K562 (cell line): Measurements from ENCODE around the gene CAMK1D. TPM values are rescaled to one million over a fixed set of nuclear protein-coding genes. Genes with fewer than 3 reads are reported as not detected.

Experiments used
- ATAC-seq: fragments of 200-7000 bp; cut with Tn5 transposase; 3 replicates; pipeline ENCODE4 v1.9.1; 2020; ENCODE audit warnings: moderate library complexity
- BruUV-seq: library from RNA; stranded (reverse); fragments of 400-500 nt; replicated peaks from 2 replicates; lab custom pipeline; 2021; lab: Mats Ljungman, UMichigan
- CTCF ChIA-PET: fragments of 300-600 bp; formaldehyde crosslinking; extraction: SDS; loops from one replicate; lab custom pipeline; 2021; ENCODE audit warnings: low intra/inter-chr PET ratio; lab: Yijun Ruan, JAX
- POLR2A ChIA-PET: fragments of 300-600, 350-650 bp; sonication (Branson Sonifier 250); formaldehyde crosslinking; extraction: SDS; loops from one replicate; lab custom pipeline; 2021; ENCODE audit warnings: antibody characterized with exemption, inconsistent platforms; lab: Yijun Ruan, JAX
- DNase-seq, 4 experiments: peaks; one replicate each; pipeline versions ENCODE4 v3.0.0 to v3.0.0-alpha.2; 2011 to 2018; ENCODE audit warnings: low spot score in 3 of 4, mixed read lengths in 3 of 4; ENCODE audit errors: extremely low read depth in 1 of 4
- FAIRE-seq: peaks from 2 replicates; lab custom pipeline; 2011; peaks lifted over from hg19 to GRCh38; lab: Jason Lieb, UNC
- H2AFZ ChIP-seq: 2 replicates; pipeline ENCODE4 v1.6.0; 2011; ENCODE audit warnings: low read depth, low read length, control low read depth, inconsistent platforms
- H3K27ac ChIP-seq: fragments of 200-600 bp; 3 replicates; pipeline ENCODE4 v1.8.0; 2011; ENCODE audit warnings: low read depth, mild to moderate bottlenecking, control low read depth, inconsistent platforms, low read length, moderate library complexity, mixed read lengths; ENCODE audit errors: extremely low read depth
- H3K27me3 ChIP-seq, 2 experiments: fragments of 300-600 bp in 1 of 2; 2 replicates in 1 of 2; 3 replicates in 1 of 2; pipeline versions ENCODE4 v1.6.0 to v1.8.0; 2011; ENCODE audit warnings: inconsistent platforms in 2 of 2, low read length in 2 of 2, mild to moderate bottlenecking in 1 of 2, mixed read lengths in 1 of 2, moderate library complexity in 1 of 2; ENCODE audit not compliant: control insufficient read depth in 2 of 2, insufficient read depth in 2 of 2
- H3K36me3 ChIP-seq: fragments of 300-600 bp; 3 replicates; pipeline ENCODE4 v1.8.0; 2011; ENCODE audit warnings: mild to moderate bottlenecking, low read length, inconsistent platforms; ENCODE audit not compliant: control insufficient read depth, insufficient read depth
- H3K4me1 ChIP-seq, 2 experiments: fragments of 200-600 bp in 1 of 2; replicated peaks in 1 of 2; 2 replicates in 1 of 2; 3 replicates in 1 of 2; pipeline versions ENCODE4 v1.5.1 to v1.8.0; 2011; ENCODE audit warnings: inconsistent platforms in 2 of 2, low read length in 2 of 2, mild to moderate bottlenecking in 1 of 2, mixed read lengths in 1 of 2, moderate library complexity in 1 of 2; ENCODE audit not compliant: control insufficient read depth in 2 of 2, insufficient read depth in 2 of 2
- H3K4me2 ChIP-seq: 2 replicates; pipeline ENCODE4 v1.6.1; 2011; ENCODE audit warnings: low read length, control low read depth, inconsistent platforms, mixed read lengths; ENCODE audit not compliant: insufficient read depth
- H3K4me3 ChIP-seq: fragments of 200-600 bp; sonication (generic), shearing (Covaris generic); 2 replicates; pipeline ENCODE4 v1.5.1; 2016; ENCODE audit warnings: control low read depth, inconsistent platforms
- H3K79me2 ChIP-seq: fragments of 200-600 bp; 3 replicates; pipeline ENCODE4 v1.8.0; 2011; ENCODE audit warnings: low read length, inconsistent platforms; ENCODE audit not compliant: control insufficient read depth, insufficient read depth
- H3K9ac ChIP-seq, 2 experiments: 2 replicates each; pipeline versions ENCODE4 v1.6.0 to v1.6.1; 2011; ENCODE audit warnings: low read depth in 2 of 2, low read length in 2 of 2, control low read depth in 1 of 2, inconsistent platforms in 1 of 2, mild to moderate bottlenecking in 1 of 2, mixed read lengths in 1 of 2; ENCODE audit not compliant: insufficient read depth in 1 of 2
- H3K9me1 ChIP-seq: one replicate; pipeline ENCODE4 v1.6.0; 2011; ENCODE audit warnings: inconsistent platforms, mild to moderate bottlenecking, low read length, moderate library complexity; ENCODE audit not compliant: control insufficient read depth, insufficient read depth
- H3K9me3 ChIP-seq: replicated peaks from 2 replicates; pipeline ENCODE4 v1.5.1; 2011; ENCODE audit warnings: low read depth, low read length, inconsistent platforms; ENCODE audit not compliant: control insufficient read depth, insufficient read depth
- H4K20me1 ChIP-seq: replicated peaks from 2 replicates; pipeline ENCODE4 v1.6.1; 2011; ENCODE audit warnings: low read length, inconsistent platforms, mixed read lengths; ENCODE audit not compliant: control insufficient read depth, insufficient read depth
- FOXO4 ChIP-seq: fragments of 450-650 bp; formaldehyde crosslinking; IDR thresholded peaks from 2 replicates; pipeline ENCODE4 v1.4.0; 2020; ENCODE audit warnings: mild to moderate bottlenecking, moderate library complexity
- MECOM ChIP-seq: fragments of 250-450 bp; sonication (Bioruptor Pico); IDR thresholded peaks from 2 replicates; pipeline ENCODE4 v1.8.0; 2022; ENCODE audit warnings: inconsistent platforms
- NEUROD1 ChIP-seq: fragments of 150-350 bp; IDR thresholded peaks from 2 replicates; pipeline ENCODE4 v1.6.1; 2014; ENCODE audit warnings: borderline replicate concordance, low read length, low read depth; ENCODE audit not compliant: partially characterized antibody
- PTBP1 ChIP-seq: fragments of 200-400 bp; formaldehyde crosslinking; IDR thresholded peaks from 2 replicates; pipeline ENCODE4 v1.6.1; 2017; ENCODE audit warnings: low read depth, low read length
- SRF ChIP-seq, 2 experiments: fragments of 250-450, 450-650 bp in 1 of 2; sonication (Bioruptor Pico) in 1 of 2; sonication (generic) in 1 of 2; formaldehyde crosslinking; IDR thresholded peaks; 2 replicates each; pipeline versions ENCODE4 v1.5.0 to v1.5.1; 2020 to 2022; ENCODE audit warnings: mild to moderate bottlenecking in 1 of 2, missing genetic modification reagents in 1 of 2
- ZBTB40 ChIP-seq, 2 experiments: fragments of 450-650 bp in 1 of 2; sonication (generic) in 1 of 2; formaldehyde crosslinking in 1 of 2; IDR thresholded peaks; 2 replicates each; pipeline versions ENCODE4 v1.7.1 to v1.9.0; 2016 to 2022; ENCODE audit warnings: inconsistent platforms in 1 of 2, mild to moderate bottlenecking in 1 of 2, missing genetic modification reagents in 1 of 2
- ZNF584 ChIP-seq: fragments of 200-800 bp; sonication (Bioruptor generic); IDR thresholded peaks from 2 replicates; pipeline ENCODE4 v1.6.1; 2016; ENCODE audit warnings: low read depth, mild to moderate bottlenecking, missing genetic modification characterization, missing compliant biosample characterization
- WGBS: fragments of 100-300 bp; shearing (Covaris generic); methylation state at CpG from one replicate; pipeline ENCODE4 v1.1.6; 2016; ENCODE audit warnings: low coverage, mixed read lengths; ENCODE audit not compliant: insufficient coverage; ENCODE audit errors: missing lambda C conversion rate; 5-methylcytosine and 5-hydroxymethylcytosine counted together
- in situ Hi-C: fragments of 300-500 bp; cut with MboI; formaldehyde crosslinking; loops from 4 replicates; pipeline ENCODE4 v1.15.0; 2018; ENCODE audit warnings: inconsistent platforms, mixed read lengths
- intact Hi-C: fragments of 100-400 bp; cut with micrococcal nuclease; formaldehyde crosslinking; loops from 2 replicates; pipeline ENCODE4 v1.14.2; 2022
- polyA plus RNA-seq, 8 experiments: library from polyadenylated mRNA; depleted of rRNA in 4 of 8; stranded (reverse) in 5 of 8; unstranded in 3 of 8; fragments of >200 nt; fragmentation: Nextera tagmentation in 2 of 8; fragmentation: Illumina TruSeq in 1 of 8; extraction: Ambion mirVana in 2 of 8; extraction: Trizol in 1 of 8; gene quantifications; 2 replicates each; pipeline versions ENCODE4 v1.2.1 to v1.2.3, GENCODE V29; 2011 to 2014; ENCODE audit warnings: inconsistent platforms in 1 of 8, missing spikeins in 1 of 8
- total RNA-seq, 7 experiments: library from RNA; depleted of rRNA in 6 of 7; stranded (reverse); fragments of >200 nt in 6 of 7; fragmentation: Illumina TruSeq in 2 of 7; extraction: Trizol in 2 of 7; gene quantifications; 2 replicates each; pipeline versions ENCODE4 v1.2.1 to v1.2.3, GENCODE V29; 2011 to 2021; ENCODE audit warnings: low replicate concordance in 1 of 7

CAMK1D gene
- total and polyA plus RNA-seq, 9 of the 15 experiments (the other 6 are each of a cell fraction or from before 2014, with no cell fraction given): 0.12 to 0.24 (median 0.20) TPM; not detected in 5

- Histone ChIP-seq H3K27ac (no peak overlapping the region), H3K9me3 (no peaks in the 10 kb centered on the region), H3K4me1 (no peaks in the 10 kb centered on the region), H2AFZ (no peak overlapping the region), H4K20me1 (no peaks in the 10 kb centered on the region; the same call in 1 of the 2 replicates), H3K9me1 (no peaks in the 10 kb centered on the region), H3K4me3 (no peak overlapping the region), H3K4me2 (no peak overlapping the region), H3K79me2 (no peaks in the 10 kb centered on the region), H3K27me3 (peaks cover 14 to 39% of the 10 kb centered on the region in 2 experiments; a peak in 3 of 5 replicates), H3K9ac (no peak overlapping the region), H3K36me3 (no peaks in the 10 kb centered on the region)
- TF ChIP-seq ZBTB40 (IDR thresholded peaks at IDR 0.05): peak; percentile 90
- peak; percentile 60; the same call in 1 of the 2 replicates for TF ChIP-seq ZBTB40 (CRISPR knock-in tag; IDR thresholded peaks at IDR 0.05)
- TF ChIP-seq FOXO4 (CRISPR knock-in tag): no peak
- no peak for TF ChIP-seq PTBP1
- TF ChIP-seq MECOM: no peak
- TF ChIP-seq ZNF584 (CRISPR knock-in tag): no peak
- peak in 1 of 2 experiments; percentile 92; a peak in 2 of 4 replicates for TF ChIP-seq SRF (CRISPR knock-in tag; IDR thresholded peaks at IDR 0.05)
- TF ChIP-seq NEUROD1: no peak
- BruUV-seq: no TSS peak
- ChIA-PET POLR2A (interaction anchor here (0.5 kb wide), 1 partner anchor 10 kb away, joined by 3 read pairs; no protein-coding TSS in a partner anchor), CTCF (no interaction called here)
- in situ Hi-C loops: no loop called here
- DNase-seq (no peak), ATAC-seq (no peak), FAIRE-seq (no peak)
- 0% methylated on average over 3 of the region's 3 CpGs for WGBS
- intact Hi-C loops: no loop called here
These were observed 281.9 kb downstream of the CAMK1D start for GRCh38 chr10:12631216-12631615.
